GM19099 (cell line): ENCODE measurements around the gene AGXT2.

Experiments
- POLR2A ChIP-seq: IDR thresholded peaks from 3 replicates; pipeline ENCODE4 v1.6.1; 2011; ENCODE audit warnings: low read depth; ENCODE audit not compliant: insufficient read length; ENCODE audit errors: extremely low read depth

The AGXT2 gene

GRCh38 chr5:35047785-35048404, at the start of gene AGXT2:
AGXT2 (minus strand) TSS chr5:35047949; CDS start chr5:35047892, 57 bp downstream.
- TF ChIP-seq POLR2A, result no peak

DNA sequence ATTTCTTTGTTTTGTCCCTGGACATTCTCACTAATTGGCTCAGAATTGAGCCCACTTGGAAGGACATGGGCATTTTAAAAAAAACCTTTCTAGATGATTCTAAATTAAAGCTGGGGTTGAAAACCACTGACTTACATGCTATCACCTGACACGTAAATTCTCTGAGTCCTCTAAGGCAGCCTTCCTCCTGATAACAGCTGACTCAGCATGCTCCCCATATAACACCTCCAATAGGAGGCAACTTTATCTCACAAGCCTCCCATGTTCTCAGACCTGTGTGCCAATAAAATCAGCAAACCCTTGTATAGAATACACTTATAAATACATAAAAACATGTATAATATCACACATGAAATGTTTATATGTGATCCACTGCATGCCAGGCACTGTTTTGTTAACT, 49.2 kb upstream of the AGXT2 start:
- no peak for TF ChIP-seq POLR2A

DNA sequence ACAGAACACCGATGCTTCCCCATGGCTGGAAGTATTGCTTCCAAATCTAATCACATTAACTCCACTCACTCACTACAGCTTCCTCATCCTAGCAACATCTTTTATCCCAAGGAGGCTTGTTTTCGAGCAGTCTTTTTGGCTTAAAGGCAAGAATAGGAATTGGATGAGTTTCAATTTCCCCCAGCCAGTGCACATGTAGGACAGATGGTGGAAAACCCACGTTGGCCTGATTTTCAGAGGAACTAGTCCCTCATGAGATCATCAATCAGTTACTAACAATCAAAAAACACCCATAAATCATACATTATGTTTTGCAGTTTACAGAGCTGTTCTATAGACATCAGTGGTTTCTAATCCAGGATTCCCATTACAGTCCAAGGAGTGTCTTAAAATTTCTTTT, 48.5 kb upstream of the AGXT2 start:
- no peak for TF ChIP-seq POLR2A

DNA sequence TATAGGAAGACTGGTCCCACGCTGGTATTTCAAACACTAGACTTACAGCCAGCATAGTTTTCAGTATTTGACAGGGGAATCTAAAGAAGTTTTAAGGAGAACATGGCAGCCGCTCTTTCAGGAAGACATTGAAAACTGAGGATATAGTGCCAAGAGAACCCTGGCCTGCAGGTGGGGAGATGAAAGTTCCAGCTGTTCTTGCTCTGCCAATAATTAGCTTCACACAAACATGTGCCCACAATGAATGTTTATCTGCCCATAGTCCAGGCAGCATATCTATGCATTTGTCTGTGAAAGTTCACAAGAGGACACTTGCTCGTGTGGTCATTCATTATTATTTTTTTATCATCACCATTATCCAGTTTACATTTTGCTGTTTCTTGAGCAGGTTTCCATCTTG, 47.6 kb upstream of the AGXT2 start:
- no peak for TF ChIP-seq POLR2A

GRCh38 chr5:35094948-35095347, 47.2 kb upstream of the AGXT2 start:
- no peak for TF ChIP-seq POLR2A

DNA sequence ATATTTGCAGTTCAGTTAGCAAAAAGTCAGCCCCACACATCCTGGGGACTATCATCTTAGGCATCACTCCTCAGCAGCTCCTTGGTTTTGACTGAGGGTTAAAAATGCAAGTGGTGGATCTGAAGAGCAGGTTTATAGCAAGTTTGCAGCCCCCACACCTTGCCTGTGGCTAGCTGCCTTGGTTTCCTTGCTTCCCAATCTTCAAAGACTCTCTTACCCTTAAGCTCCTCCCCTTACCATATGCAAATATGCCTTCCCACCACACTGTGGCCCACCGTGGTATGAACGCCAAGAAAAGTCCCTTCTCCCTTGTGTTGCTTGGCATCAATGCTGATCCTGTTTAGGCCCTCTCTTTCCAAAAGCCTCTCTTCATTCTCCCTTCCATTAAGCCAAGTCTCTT, 45.0 kb upstream of the AGXT2 start:
- TF ChIP-seq POLR2A, result no peak

- no peak for TF ChIP-seq POLR2A
These were observed 44.0 kb upstream of the AGXT2 start for GRCh38 chr5:35091704-35092103.

DNA sequence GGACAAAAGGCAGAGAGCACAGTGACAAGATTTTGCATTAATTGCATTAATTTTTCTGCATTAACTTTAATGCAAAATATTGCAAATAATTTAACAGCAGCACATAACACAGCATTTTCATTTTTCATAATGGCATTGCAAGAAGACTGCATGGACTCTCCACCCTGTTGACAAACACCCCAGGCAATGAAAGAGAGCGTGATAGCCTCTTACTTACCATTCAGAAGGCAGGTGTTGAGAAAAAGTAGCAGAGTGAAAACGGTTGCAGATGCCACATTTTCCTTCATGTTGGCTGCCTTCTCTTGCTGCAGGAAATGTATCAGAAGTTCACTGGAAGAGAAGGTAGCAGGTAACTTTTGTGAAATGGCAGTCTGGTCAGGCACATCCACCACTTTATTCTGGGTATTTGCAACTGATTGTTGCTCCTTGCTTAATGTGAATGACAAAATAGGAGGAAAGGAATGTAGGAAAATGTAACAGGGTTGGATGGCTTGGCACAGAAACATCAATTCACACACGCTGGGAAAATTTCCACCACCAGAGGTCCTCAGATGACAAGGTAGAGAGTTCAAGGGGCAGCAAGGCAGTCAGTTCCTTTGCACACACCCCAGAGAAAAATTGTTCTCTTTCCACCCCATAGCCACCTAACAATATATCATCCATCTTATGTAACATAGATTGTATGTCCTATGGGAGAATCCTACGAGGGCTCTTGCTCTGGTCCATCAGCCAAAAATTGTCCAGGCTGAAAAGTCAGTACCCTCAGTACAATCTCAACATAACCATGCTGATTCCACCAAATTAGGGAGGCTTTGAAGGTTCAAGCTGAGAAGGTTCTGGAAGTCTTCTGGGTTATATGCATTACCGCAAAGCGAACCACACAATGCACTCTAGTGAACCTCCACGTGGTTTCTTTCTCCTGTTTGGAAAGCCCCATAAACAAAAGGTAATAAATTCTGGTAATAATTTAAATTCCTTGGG, 41.9 kb upstream of the AGXT2 start:
- no peak for TF ChIP-seq POLR2A

DNA sequence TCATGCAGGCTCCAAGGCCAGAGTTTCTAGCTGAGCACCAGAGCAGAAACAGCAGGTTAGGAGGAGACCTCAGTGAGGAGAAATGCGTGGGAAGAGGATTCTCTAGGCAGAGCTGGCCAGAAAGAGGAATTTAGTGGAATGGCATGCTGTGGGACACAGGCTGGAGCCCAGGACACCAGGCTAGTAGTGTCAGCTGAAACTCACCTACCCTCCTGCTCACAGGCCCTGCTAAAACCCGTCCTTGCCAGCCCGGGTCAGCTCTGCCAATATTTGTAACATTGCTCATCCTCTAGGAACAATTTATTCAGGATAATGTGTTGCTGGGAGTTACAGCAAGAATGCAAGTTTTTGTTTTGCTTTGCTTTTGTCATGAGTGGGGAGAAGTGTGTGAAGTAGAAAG, 40.2 kb upstream of the AGXT2 start:
- no peak for TF ChIP-seq POLR2A

GRCh38 chr5:35083150-35083549, 35.4 kb upstream of the AGXT2 start:
- TF ChIP-seq POLR2A, result no peak

GRCh38 chr5:35082530-35082929, 34.8 kb upstream of the AGXT2 start:
- no peak for TF ChIP-seq POLR2A

GRCh38 chr5:35081134-35081533, 33.4 kb upstream of the AGXT2 start:
- no peak for TF ChIP-seq POLR2A

GRCh38 chr5:35073160-35073559, 25.4 kb upstream of the AGXT2 start:
- TF ChIP-seq POLR2A, result no peak

DNA sequence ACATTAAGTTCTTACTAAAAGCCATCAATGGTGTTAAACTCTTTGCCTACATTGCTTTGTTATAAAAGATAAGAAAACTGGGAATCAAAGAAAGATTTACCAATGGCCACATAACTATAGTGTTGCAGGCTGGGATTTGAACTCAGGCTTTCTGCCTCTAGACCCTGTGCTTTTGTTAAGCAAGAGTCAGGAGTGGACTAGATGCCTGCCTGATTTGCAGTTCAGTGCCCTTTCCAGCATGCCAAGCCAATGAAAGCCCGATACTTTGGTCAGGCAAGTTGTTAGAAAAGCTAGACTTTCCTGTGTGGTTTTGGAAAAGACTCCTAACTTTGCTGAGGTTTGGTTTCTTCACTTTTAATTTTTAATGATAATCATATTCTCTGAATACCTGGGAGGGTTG, 21.4 kb upstream of the AGXT2 start:
- TF ChIP-seq POLR2A, result no peak

GRCh38 chr5:35067985-35068384, 20.2 kb upstream of the AGXT2 start:
- TF ChIP-seq POLR2A, result no peak

GRCh38 chr5:35066260-35066795, 18.6 kb upstream of the AGXT2 start:
- no peak for TF ChIP-seq POLR2A
